IMR-90 (cell line): ENCODE results near the gene AUNIP. TPM values are rescaled to one million over a fixed set of nuclear protein-coding genes. Genes with fewer than 3 reads are reported as not detected.
A peak's percentile ranks its signal among the peaks of the same experiment; 100 is the strongest.

Source experiments
- ATAC-seq: fragments of 200-7000 bp; cut with Tn5 transposase; 2 replicates; pipeline ENCODE4 v1.9.1; 2020; ENCODE audit warnings: low read depth, mild to moderate bottlenecking, moderate library complexity
- BruUV-seq: library from RNA; stranded (reverse); fragments of 400-500 nt; replicated peaks from 2 replicates; lab custom pipeline; 2021; lab: Mats Ljungman, UMichigan
- CTCF ChIA-PET: fragments of 300-600 bp; formaldehyde crosslinking; extraction: SDS; loops from one replicate; lab custom pipeline; 2021; ENCODE audit warnings: antibody characterized with exemption; lab: Yijun Ruan, JAX
- POLR2A ChIA-PET: fragments of 300-600 bp; sonication (Branson Sonifier 250); formaldehyde crosslinking; loops from one replicate; lab custom pipeline; 2022; ENCODE audit warnings: antibody characterized with exemption; ENCODE audit not compliant: unreplicated experiment; lab: Charles Lee
- DNase-seq: peaks from one replicate; pipeline ENCODE4 v3.0.0; 2013
- H2AFZ ChIP-seq: replicated peaks from 2 replicates; pipeline ENCODE3; 2013; ENCODE audit warnings: low read length, mild to moderate bottlenecking; ENCODE audit not compliant: poor library complexity
- H2AK5ac ChIP-seq: 2 replicates; pipeline ENCODE4 v1.6.1; 2013; ENCODE audit warnings: low read depth, low read length, inconsistent platforms
- H2AK9ac ChIP-seq: replicated peaks from 2 replicates; pipeline ENCODE3; 2013; ENCODE audit warnings: mild to moderate bottlenecking, low read depth, low read length, moderate library complexity; ENCODE audit not compliant: poor library complexity
- H2BK120ac ChIP-seq: 2 replicates; pipeline ENCODE4 v1.6.1; 2013; ENCODE audit warnings: low read depth, low read length, inconsistent platforms
- H2BK15ac ChIP-seq: 3 replicates; pipeline ENCODE4 v1.6.1; 2013; ENCODE audit warnings: low read depth, low read length, inconsistent platforms
- H2BK20ac ChIP-seq: 2 replicates; pipeline ENCODE4 v1.6.1; 2013; ENCODE audit warnings: low read depth, mild to moderate bottlenecking, inconsistent platforms, low read length, moderate library complexity
- H2BK5ac ChIP-seq: 2 replicates; pipeline ENCODE4 v1.6.1; 2013; ENCODE audit warnings: mild to moderate bottlenecking, low read depth, low read length, inconsistent platforms; ENCODE audit not compliant: poor library complexity, severe bottlenecking
- H3K14ac ChIP-seq: replicated peaks from 2 replicates; pipeline ENCODE4 v1.6.1; 2013; ENCODE audit warnings: low read depth, low read length, inconsistent platforms
- H3K18ac ChIP-seq: 2 replicates; pipeline ENCODE4 v1.6.1; 2013; ENCODE audit warnings: low read depth, low read length, control low read depth
- H3K23ac ChIP-seq: 2 replicates; pipeline ENCODE4 v1.6.1; 2013; ENCODE audit warnings: low read depth, low read length, inconsistent platforms
- H3K27ac ChIP-seq: 2 replicates; pipeline ENCODE4 v1.5.1; 2013; ENCODE audit warnings: mild to moderate bottlenecking, control low read depth, low read length; ENCODE audit not compliant: insufficient read depth
- H3K27me3 ChIP-seq: 2 replicates; pipeline ENCODE4 v1.6.1; 2013; ENCODE audit warnings: low read length; ENCODE audit not compliant: control insufficient read depth, insufficient read depth
- H3K36me3 ChIP-seq: 2 replicates; pipeline ENCODE4 v1.6.1; 2013; ENCODE audit warnings: low read length, mixed read lengths; ENCODE audit not compliant: control insufficient read depth, insufficient read depth
- H3K4ac ChIP-seq: 2 replicates; pipeline ENCODE4 v1.6.1; 2013; ENCODE audit warnings: low read depth, low read length, inconsistent platforms
- H3K4me1 ChIP-seq: 2 replicates; pipeline ENCODE4 v1.6.1; 2013; ENCODE audit warnings: low read length, mixed read lengths; ENCODE audit not compliant: control insufficient read depth, insufficient read depth
- H3K4me2 ChIP-seq: 2 replicates; pipeline ENCODE4 v1.6.1; 2013; ENCODE audit warnings: low read depth, mild to moderate bottlenecking, control low read depth, low read length, moderate library complexity
- H3K4me3 ChIP-seq: 2 replicates; pipeline ENCODE4 v1.5.1; 2013; ENCODE audit warnings: low read depth, mild to moderate bottlenecking, control low read depth, low read length, moderate library complexity; ENCODE audit not compliant: insufficient read depth
- H3K56ac ChIP-seq: 2 replicates; pipeline ENCODE4 v1.6.1; 2013; ENCODE audit warnings: low read length, inconsistent platforms; ENCODE audit not compliant: insufficient read depth; ENCODE audit errors: extremely low read depth
- H3K79me1 ChIP-seq, 2 experiments: 2 replicates each; pipeline ENCODE4 v1.6.1; 2013; ENCODE audit warnings: low read length in 2 of 2, inconsistent platforms in 1 of 2, low read depth in 1 of 2
- H3K9ac ChIP-seq: 2 replicates; pipeline ENCODE4 v1.6.1; 2013; ENCODE audit warnings: low read depth, low read length, control low read depth
- H3K9me1 ChIP-seq: 2 replicates; pipeline ENCODE4 v1.6.1; 2013; ENCODE audit warnings: low read length, inconsistent platforms; ENCODE audit not compliant: insufficient read depth
- H3K9me3 ChIP-seq: 2 replicates; pipeline ENCODE4 v1.6.1; 2013; ENCODE audit warnings: low read length; ENCODE audit not compliant: control insufficient read depth, insufficient read depth
- H4K20me1 ChIP-seq: 2 replicates; pipeline ENCODE4 v1.6.1; 2013; ENCODE audit warnings: low read length, inconsistent platforms; ENCODE audit not compliant: insufficient read depth
- H4K5ac ChIP-seq: 2 replicates; pipeline ENCODE4 v1.6.1; 2013; ENCODE audit warnings: mild to moderate bottlenecking, low read depth, low read length, control low read depth
- H4K8ac ChIP-seq, 2 experiments: 2 replicates each; pipeline ENCODE4 v1.6.1; 2013; ENCODE audit warnings: low read depth in 2 of 2, low read length in 2 of 2, control low read depth in 1 of 2, inconsistent platforms in 1 of 2
- H4K91ac ChIP-seq: 2 replicates; pipeline ENCODE4 v1.6.1; 2013; ENCODE audit warnings: low read depth, low read length, inconsistent platforms; ENCODE audit not compliant: insufficient read depth
- CEBPB ChIP-seq: IDR thresholded peaks from 2 replicates; pipeline ENCODE4 v1.6.1; 2012; ENCODE audit warnings: low read depth, low read length, improper control_type of control experiment
- CHD1 ChIP-seq: IDR thresholded peaks from 2 replicates; pipeline ENCODE4 v1.6.1; 2012; ENCODE audit warnings: low read depth, low read length, improper control_type of control experiment
- SMC3 ChIP-seq: fragments of 150-350 bp; IDR thresholded peaks from 2 replicates; pipeline ENCODE4 v1.6.1; 2016; ENCODE audit warnings: low read depth, mild to moderate bottlenecking, antibody characterized with exemption, low read length, moderate library complexity
- WGBS, 2 experiments: methylation state at CpG; one replicate each; pipeline versions ENCODE4 v1.1.5 to v1.1.7; 2013; ENCODE audit warnings: missing lambda C conversion rate in 2 of 2; ENCODE audit not compliant: insufficient read length in 1 of 2; ENCODE audit errors: extremely low coverage in 2 of 2; 5-methylcytosine and 5-hydroxymethylcytosine counted together
- dilution Hi-C: fragments of 300-500 bp; cut with HindIII; formaldehyde crosslinking; loops from one replicate; pipeline ENCODE4 v1.14.3; 2018; ENCODE audit warnings: low sequenced_read_pairs; ENCODE audit not compliant: unreplicated experiment
- in situ Hi-C: fragments of 300-500 bp; cut with MboI; formaldehyde crosslinking; loops from 3 replicates; pipeline ENCODE4 v1.14.3; 2019; ENCODE audit warnings: low sequenced_read_pairs, inconsistent platforms, mixed read lengths
- intact Hi-C: fragments of 100-400 bp; cut with micrococcal nuclease; formaldehyde crosslinking; loops from 2 replicates; pipeline ENCODE4 v1.10.0; 2022
- polyA plus RNA-seq, 3 experiments: library from polyadenylated mRNA; depleted of rRNA; stranded (reverse); fragments of >200 nt; gene quantifications; 2 replicates each; pipeline ENCODE4 v1.2.3, GENCODE V29; 2012; ENCODE audit warnings: low replicate concordance in 1 of 3
- total RNA-seq: library from RNA; depleted of rRNA; stranded (reverse); fragments of >200 nt; gene quantifications from 2 replicates; pipeline ENCODE4 v1.2.3, GENCODE V29; 2012

AUNIP gene
- total and polyA plus RNA-seq, 2 of the 4 experiments (the other 2 are of a cell fraction) = 2.4 to 5.0 TPM

DNA sequence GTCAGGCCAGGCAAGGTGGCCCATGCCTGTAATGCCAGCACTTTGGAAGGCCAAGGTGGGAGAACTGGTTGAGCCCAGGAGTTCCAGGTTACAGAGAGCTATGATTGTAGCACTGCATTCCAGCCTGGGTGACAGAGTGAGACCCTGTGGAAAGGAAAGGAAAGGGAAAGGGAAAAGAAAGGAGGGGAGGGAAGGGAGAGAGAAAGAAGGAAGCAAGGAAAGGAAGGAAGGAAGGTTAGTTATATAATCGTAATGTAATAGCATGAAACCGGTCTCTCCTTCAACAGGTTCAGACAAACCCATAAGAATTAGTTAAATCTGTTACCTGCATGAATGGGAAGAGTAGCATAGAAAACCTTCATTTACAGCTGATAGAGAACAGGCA lies 17.4 kb upstream of the AUNIP start:
- H3K36me3 ChIP-seq = no peaks in the 10 kb centered on the region
- H3K9ac ChIP-seq = no peak overlapping the region
- H3K4ac ChIP-seq = no peak overlapping the region
- BruUV-seq = no TSS peak
- no peak overlapping the region; a peak in 1 of 4 replicates for H4K8ac ChIP-seq
- ChIA-PET POLR2A (no interaction called here), CTCF (no interaction called here)
- in situ Hi-C loops (no loop called here), dilution Hi-C loops (no loop called here), intact Hi-C loops (no loop called here)
- peaks cover 14% of the 10 kb centered on the region for H3K4me1 ChIP-seq
- no peak overlapping the region for H2BK15ac ChIP-seq
- no peak overlapping the region for H3K27ac ChIP-seq
- H3K9me3 ChIP-seq = no peaks in the 10 kb centered on the region
- no peak overlapping the region for H3K4me2 ChIP-seq
- H4K5ac ChIP-seq = no peak overlapping the region
- no peak overlapping the region for H4K91ac ChIP-seq
- H3K9me1 ChIP-seq = peaks cover 5% of the 10 kb centered on the region; the same call in 1 of the 2 replicates
- no peak overlapping the region for H2BK20ac ChIP-seq
- DNase-seq = no peak
- H2BK5ac ChIP-seq = no peak overlapping the region
- H3K79me1 ChIP-seq = peaks cover 29 to 32% of the 10 kb centered on the region in 2 experiments
- no peak overlapping the region for H3K18ac ChIP-seq
- H3K4me3 ChIP-seq = no peak overlapping the region
- H2AK9ac ChIP-seq = no peak overlapping the region
- H2BK120ac ChIP-seq = no peak overlapping the region
- no peak overlapping the region for H3K23ac ChIP-seq
- no peak overlapping the region for H2AFZ ChIP-seq
- no peaks in the 10 kb centered on the region for H3K27me3 ChIP-seq
- WGBS, 2 experiments = no CpG with 5 or more reads among the region's 2 CpGs
- ATAC-seq = no peak
- no peak overlapping the region for H3K14ac ChIP-seq
- H4K20me1 ChIP-seq = 0 out of 2 replicates have a peak, but pooled peaks cover 1% of the 10 kb centered on the region
- H2AK5ac ChIP-seq = 0 out of 2 replicates have a peak overlapping the region, but pooled peaks have one; percentile 36
- TF ChIP-seq CEBPB (no peak), SMC3 (no peak), CHD1 (no peak)
- H3K56ac ChIP-seq = no peak overlapping the region
